Panc1 (cell line): Measurements from ENCODE around the gene AMOTL1. TPM values are rescaled to one million over a fixed set of nuclear protein-coding genes. Genes with fewer than 3 reads are reported as not detected.

Experiments
- ATAC-seq: fragments of 200-7000 bp; cut with Tn5 transposase; 2 replicates; pipeline ENCODE4 v1.9.1; 2020; ENCODE audit warnings: mild to moderate bottlenecking, moderate library complexity
- BruUV-seq: library from RNA; stranded (reverse); fragments of 400-500 nt; replicated peaks from 2 replicates; lab custom pipeline; 2021; lab: Mats Ljungman, UMichigan
- CTCF ChIA-PET: fragments of 300-600 bp; sonication (Branson Sonifier 250); formaldehyde crosslinking; loops from one replicate; lab custom pipeline; 2022; ENCODE audit warnings: antibody characterized with exemption; lab: Charles Lee
- POLR2A ChIA-PET: fragments of 300-600 bp; sonication (Branson Sonifier 250); formaldehyde crosslinking; loops from one replicate; lab custom pipeline; 2022; ENCODE audit warnings: antibody characterized with exemption; lab: Charles Lee
- DNase-seq: peaks from one replicate; pipeline ENCODE4 v3.0.0-alpha.2; 2010; ENCODE audit warnings: low read depth, low spot score
- H3K27ac ChIP-seq: 2 replicates; pipeline ENCODE4 v1.5.1; 2011; ENCODE audit warnings: mild to moderate bottlenecking, low read length, inconsistent platforms
- H3K27me3 ChIP-seq: fragments of 200-500 bp; sonication (Bioruptor generic); 2 replicates; pipeline ENCODE4 v1.6.0; 2014; ENCODE audit warnings: low read length, inconsistent platforms; ENCODE audit not compliant: control insufficient read depth, insufficient read depth
- H3K36me3 ChIP-seq: fragments of 200-500 bp; sonication (Bioruptor generic); 2 replicates; pipeline ENCODE4 v1.5.1; 2014; ENCODE audit warnings: inconsistent platforms, mild to moderate bottlenecking, low read length, moderate library complexity; ENCODE audit not compliant: control insufficient read depth, insufficient read depth
- H3K4me1 ChIP-seq: 2 replicates; pipeline ENCODE4 v1.5.1; 2011; ENCODE audit warnings: inconsistent platforms, mild to moderate bottlenecking, low read length, moderate library complexity; ENCODE audit not compliant: control insufficient read depth, insufficient read depth
- H3K4me3 ChIP-seq, 2 experiments: 2 replicates each; pipeline ENCODE4 v1.5.1; 2011 to 2012; ENCODE audit warnings: low read depth in 2 of 2, low read length in 2 of 2, mild to moderate bottlenecking in 2 of 2, inconsistent platforms in 1 of 2, moderate library complexity in 1 of 2
- H3K9me3 ChIP-seq: fragments of 200-500 bp; sonication (Bioruptor generic); 2 replicates; pipeline ENCODE4 v1.5.1; 2014; ENCODE audit warnings: low read depth, mild to moderate bottlenecking, inconsistent platforms, low read length, moderate library complexity; ENCODE audit not compliant: control insufficient read depth, insufficient read depth
- POLR2AphosphoS5 ChIP-seq: IDR thresholded peaks from 2 replicates; pipeline ENCODE4 v1.6.1; 2012; ENCODE audit warnings: mild to moderate bottlenecking, low read depth, low read length, moderate library complexity
- SIN3A ChIP-seq: IDR thresholded peaks from 2 replicates; pipeline ENCODE4 v1.6.1; 2012; ENCODE audit warnings: low read depth, mild to moderate bottlenecking, low read length, moderate library complexity, borderline replicate concordance; ENCODE audit not compliant: insufficient read depth
- TCF7L2 ChIP-seq: IDR thresholded peaks from 2 replicates; pipeline ENCODE4 v1.6.1; 2011; ENCODE audit warnings: mild to moderate bottlenecking, low read depth, low read length, inconsistent platforms
- in situ Hi-C: cut with HindIII; loops from 2 replicates; pipeline ENCODE4 v1.10.0; 2016; ENCODE audit warnings: low sequenced_read_pairs, low pct_unique_long_range_greater_than_20kb
- intact Hi-C: fragments of 100-400 bp; cut with micrococcal nuclease; formaldehyde crosslinking; loops from one replicate; pipeline ENCODE4 v1.10.0; 2022; ENCODE audit not compliant: unreplicated experiment
- total RNA-seq: library from RNA; stranded (reverse); gene quantifications from one replicate; pipeline ENCODE4 v1.2.1, GENCODE V29; 2021; ENCODE audit not compliant: unreplicated experiment
- TF ChIP-seq, protein P1 (sequence below): fragments of 450-650 bp; IDR thresholded peaks from 2 replicates; pipeline ENCODE4 v1.5.1; 2017; ENCODE audit warnings: mild to moderate bottlenecking
- TF ChIP-seq, protein P2 (sequence below), 2 experiments: IDR thresholded peaks; 2 replicates each; pipeline ENCODE4 v1.6.1; 2011 to 2012; ENCODE audit warnings: low read depth in 2 of 2, control low read depth in 1 of 2, low read length in 1 of 2, mild to moderate bottlenecking in 1 of 2, moderate library complexity in 1 of 2; ENCODE audit not compliant: insufficient read depth in 1 of 2

The AMOTL1 gene
- total RNA-seq, 1 experiment from 2014 or later: 16.0 TPM

DNA sequence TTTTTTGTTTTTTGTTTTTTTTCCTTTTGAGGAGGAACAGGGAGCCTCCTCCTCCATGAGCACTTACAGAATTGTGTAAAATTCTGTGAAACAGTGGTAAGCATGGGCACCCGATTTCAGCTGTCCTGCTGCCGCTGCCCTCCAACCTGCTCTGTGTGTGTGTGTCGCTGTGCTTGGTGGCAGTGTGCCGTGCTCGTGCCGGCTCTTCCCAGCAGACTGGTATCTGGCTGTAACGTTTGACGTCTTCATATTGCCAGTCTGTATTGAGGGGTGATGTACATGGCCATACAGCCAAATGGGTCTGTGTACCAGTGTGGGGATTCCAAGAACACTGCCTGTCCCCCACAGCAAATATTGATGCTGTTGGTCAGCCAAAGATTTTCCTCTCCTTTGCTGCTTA, 108.1 kb downstream of the AMOTL1 start:
- H3K36me3 ChIP-seq: no peaks in the 10 kb centered on the region
- no TSS peak for BruUV-seq
- H3K9me3 ChIP-seq: no peaks in the 10 kb centered on the region
- no peak overlapping the region for H3K4me3 ChIP-seq
- POLR2A ChIA-PET: no interaction called here
- ATAC-seq (no peak), DNase-seq (no peak)
- TF ChIP-seq POLR2AphosphoS5 (no peak), SIN3A (no peak), TCF7L2 (no peak)
- TF ChIP-seq, protein P1, sequence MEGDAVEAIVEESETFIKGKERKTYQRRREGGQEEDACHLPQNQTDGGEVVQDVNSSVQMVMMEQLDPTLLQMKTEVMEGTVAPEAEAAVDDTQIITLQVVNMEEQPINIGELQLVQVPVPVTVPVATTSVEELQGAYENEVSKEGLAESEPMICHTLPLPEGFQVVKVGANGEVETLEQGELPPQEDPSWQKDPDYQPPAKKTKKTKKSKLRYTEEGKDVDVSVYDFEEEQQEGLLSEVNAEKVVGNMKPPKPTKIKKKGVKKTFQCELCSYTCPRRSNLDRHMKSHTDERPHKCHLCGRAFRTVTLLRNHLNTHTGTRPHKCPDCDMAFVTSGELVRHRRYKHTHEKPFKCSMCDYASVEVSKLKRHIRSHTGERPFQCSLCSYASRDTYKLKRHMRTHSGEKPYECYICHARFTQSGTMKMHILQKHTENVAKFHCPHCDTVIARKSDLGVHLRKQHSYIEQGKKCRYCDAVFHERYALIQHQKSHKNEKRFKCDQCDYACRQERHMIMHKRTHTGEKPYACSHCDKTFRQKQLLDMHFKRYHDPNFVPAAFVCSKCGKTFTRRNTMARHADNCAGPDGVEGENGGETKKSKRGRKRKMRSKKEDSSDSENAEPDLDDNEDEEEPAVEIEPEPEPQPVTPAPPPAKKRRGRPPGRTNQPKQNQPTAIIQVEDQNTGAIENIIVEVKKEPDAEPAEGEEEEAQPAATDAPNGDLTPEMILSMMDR: no peak
- TF ChIP-seq, protein P2, sequence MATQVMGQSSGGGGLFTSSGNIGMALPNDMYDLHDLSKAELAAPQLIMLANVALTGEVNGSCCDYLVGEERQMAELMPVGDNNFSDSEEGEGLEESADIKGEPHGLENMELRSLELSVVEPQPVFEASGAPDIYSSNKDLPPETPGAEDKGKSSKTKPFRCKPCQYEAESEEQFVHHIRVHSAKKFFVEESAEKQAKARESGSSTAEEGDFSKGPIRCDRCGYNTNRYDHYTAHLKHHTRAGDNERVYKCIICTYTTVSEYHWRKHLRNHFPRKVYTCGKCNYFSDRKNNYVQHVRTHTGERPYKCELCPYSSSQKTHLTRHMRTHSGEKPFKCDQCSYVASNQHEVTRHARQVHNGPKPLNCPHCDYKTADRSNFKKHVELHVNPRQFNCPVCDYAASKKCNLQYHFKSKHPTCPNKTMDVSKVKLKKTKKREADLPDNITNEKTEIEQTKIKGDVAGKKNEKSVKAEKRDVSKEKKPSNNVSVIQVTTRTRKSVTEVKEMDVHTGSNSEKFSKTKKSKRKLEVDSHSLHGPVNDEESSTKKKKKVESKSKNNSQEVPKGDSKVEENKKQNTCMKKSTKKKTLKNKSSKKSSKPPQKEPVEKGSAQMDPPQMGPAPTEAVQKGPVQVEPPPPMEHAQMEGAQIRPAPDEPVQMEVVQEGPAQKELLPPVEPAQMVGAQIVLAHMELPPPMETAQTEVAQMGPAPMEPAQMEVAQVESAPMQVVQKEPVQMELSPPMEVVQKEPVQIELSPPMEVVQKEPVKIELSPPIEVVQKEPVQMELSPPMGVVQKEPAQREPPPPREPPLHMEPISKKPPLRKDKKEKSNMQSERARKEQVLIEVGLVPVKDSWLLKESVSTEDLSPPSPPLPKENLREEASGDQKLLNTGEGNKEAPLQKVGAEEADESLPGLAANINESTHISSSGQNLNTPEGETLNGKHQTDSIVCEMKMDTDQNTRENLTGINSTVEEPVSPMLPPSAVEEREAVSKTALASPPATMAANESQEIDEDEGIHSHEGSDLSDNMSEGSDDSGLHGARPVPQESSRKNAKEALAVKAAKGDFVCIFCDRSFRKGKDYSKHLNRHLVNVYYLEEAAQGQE (IDR thresholded peaks at IDR 0.05; ENCODE audit: insufficient read depth in 1 of 2, low read depth in 2 of 2, low read length in 1 of 2): no peak
- H3K4me1 ChIP-seq: peaks cover 25% of the 10 kb centered on the region
- in situ Hi-C loops: no loop called here
- H3K27ac ChIP-seq: peak overlapping the region; percentile 68
- CTCF ChIA-PET: no interaction called here
- H3K27me3 ChIP-seq: no peaks in the 10 kb centered on the region
- intact Hi-C loops: no loop called here

GRCh38 chr11:94876645-94877442, 108.7 kb downstream of the AMOTL1 start:
- Histone ChIP-seq H3K36me3 (no peaks in the 10 kb centered on the region), H3K4me3 (peak overlapping the region in 1 of 2 experiments; percentile 12; a peak in 1 of 4 replicates), H3K27me3 (no peaks in the 10 kb centered on the region), H3K27ac (peak overlapping the region; percentile 68), H3K9me3 (no peaks in the 10 kb centered on the region), H3K4me1 (peaks cover 25% of the 10 kb centered on the region)
- no TSS peak for BruUV-seq
- CTCF ChIA-PET: no interaction called here
- TF ChIP-seq TCF7L2 (no peak), SIN3A (no peak), POLR2AphosphoS5 (no peak)
- TF ChIP-seq, protein P1: no peak
- TF ChIP-seq, protein P2 (IDR thresholded peaks at IDR 0.05; ENCODE audit: insufficient read depth in 1 of 2, low read depth in 2 of 2, low read length in 1 of 2): no peak
- peak; percentile 90 for ATAC-seq
- DNase-seq: peak; percentile 84
- intact Hi-C loops: no loop called here
- POLR2A ChIA-PET: no interaction called here
- in situ Hi-C loops: no loop called here
